Omental fat pad (tissue), 4 donors: Measurements from ENCODE around the gene CCDC157. TPM values are rescaled to one million over a fixed set of nuclear protein-coding genes. Genes with fewer than 3 reads are reported as not detected.

ENCODE experiments used
- ATAC-seq: fragments of 150-250 bp; one replicate; pipeline ENCODE4 v1.9.1; 2016; ENCODE audit warnings: mild to moderate bottlenecking, moderate library complexity; ENCODE audit not compliant: low FRiP score
- DNase-seq: peaks from one replicate; pipeline ENCODE4 v3.0.0-alpha.2; 2019; ENCODE audit warnings: low spot score
- total RNA-seq, 4 donors: library from RNA; depleted of rRNA; stranded (reverse); fragments of >200 nt; gene quantifications; one replicate each; pipeline ENCODE4 v1.1.0, GENCODE V29; 2016
- TF ChIP-seq, protein P1 (sequence below), 3 donors: fragments of 450-650 bp; IDR thresholded peaks; one replicate each; pipeline ENCODE4 v1.5.1; 2016 to 2017; ENCODE audit warnings: antibody characterized with exemption in 3 of 3, mild to moderate bottlenecking in 3 of 3, moderate library complexity in 2 of 3

The CCDC157 gene
- total RNA-seq, 4 donors from 2014 or later: 0.95 to 2.7 (median 1.8) TPM

DNA sequence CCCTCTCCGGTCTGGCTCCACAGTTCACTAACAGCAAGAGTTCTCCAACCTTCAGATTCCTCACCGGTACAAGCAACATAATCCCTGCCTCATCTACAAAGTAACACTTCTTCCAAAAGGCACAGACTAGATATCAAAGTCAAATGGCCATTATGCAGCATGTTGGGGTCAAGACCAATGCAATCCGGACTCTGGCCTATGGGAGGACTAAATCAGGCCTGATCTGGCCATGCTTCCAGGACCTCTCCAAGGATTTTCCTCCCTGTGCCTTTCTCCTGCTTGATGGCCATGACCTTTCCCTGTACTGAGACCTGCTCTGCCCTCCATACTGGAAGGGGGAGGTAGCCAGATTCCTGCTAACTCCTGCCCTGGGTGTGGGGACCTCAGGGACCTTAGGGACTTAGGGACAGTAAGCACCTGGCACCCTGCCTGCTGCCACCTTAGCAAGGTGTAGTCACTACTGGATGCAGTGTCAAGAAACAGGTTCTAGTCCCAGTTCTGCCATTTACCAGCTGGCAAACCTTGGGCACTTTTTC lies 36.7 kb upstream of the CCDC157 start:
- DNase-seq (no peak), ATAC-seq (no peak)
- TF ChIP-seq, protein P1, sequence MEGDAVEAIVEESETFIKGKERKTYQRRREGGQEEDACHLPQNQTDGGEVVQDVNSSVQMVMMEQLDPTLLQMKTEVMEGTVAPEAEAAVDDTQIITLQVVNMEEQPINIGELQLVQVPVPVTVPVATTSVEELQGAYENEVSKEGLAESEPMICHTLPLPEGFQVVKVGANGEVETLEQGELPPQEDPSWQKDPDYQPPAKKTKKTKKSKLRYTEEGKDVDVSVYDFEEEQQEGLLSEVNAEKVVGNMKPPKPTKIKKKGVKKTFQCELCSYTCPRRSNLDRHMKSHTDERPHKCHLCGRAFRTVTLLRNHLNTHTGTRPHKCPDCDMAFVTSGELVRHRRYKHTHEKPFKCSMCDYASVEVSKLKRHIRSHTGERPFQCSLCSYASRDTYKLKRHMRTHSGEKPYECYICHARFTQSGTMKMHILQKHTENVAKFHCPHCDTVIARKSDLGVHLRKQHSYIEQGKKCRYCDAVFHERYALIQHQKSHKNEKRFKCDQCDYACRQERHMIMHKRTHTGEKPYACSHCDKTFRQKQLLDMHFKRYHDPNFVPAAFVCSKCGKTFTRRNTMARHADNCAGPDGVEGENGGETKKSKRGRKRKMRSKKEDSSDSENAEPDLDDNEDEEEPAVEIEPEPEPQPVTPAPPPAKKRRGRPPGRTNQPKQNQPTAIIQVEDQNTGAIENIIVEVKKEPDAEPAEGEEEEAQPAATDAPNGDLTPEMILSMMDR (IDR thresholded peaks at IDR 0.05): no peak

DNA sequence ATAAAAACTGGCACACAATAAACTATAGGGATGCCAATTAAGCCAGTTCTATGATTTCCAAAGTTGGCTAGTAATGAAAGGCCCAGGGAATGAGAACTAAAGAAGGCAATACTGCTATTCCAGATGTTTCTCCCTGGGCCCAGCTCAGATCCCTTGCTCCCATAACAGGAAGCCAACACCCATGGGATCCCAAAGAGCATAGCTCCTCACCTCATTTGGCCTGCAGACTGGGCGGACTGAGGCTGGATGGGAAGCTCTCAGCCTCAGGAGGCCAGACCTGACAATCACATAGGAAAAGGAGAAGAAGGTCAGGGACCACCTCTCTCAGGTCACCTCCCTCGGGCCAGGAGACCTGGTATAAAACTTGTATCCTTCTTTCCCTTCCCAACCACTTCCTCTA lies 35.3 kb upstream of the CCDC157 start:
- no peak for ATAC-seq

DNA sequence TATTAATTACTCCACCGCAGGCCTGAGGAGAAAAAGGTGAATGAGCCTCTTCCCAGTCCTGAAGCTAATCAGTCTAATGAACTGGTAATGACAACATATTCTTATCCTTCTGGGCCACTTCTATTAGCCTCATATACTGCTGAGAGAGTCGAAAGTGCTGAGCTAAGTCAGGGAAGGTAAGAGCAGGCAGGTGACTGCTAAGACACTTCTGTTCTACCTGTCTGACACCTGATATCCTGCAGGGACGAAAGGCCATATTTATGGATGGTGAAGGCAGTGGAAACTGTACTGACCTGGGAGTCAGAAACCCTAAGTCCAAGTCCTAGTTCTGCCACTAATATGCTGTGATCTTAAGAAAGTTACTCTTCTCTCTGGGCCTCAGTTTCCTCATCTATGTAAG lies 33.6 kb upstream of the CCDC157 start:
- DNase-seq: no peak
- no peak for ATAC-seq
- TF ChIP-seq, protein P1 (IDR thresholded peaks at IDR 0.05): no peak

More for the DNA sequence above, 35.3 kb upstream of the CCDC157 start:
- DNase-seq: no peak
- TF ChIP-seq, protein P1 (IDR thresholded peaks at IDR 0.05): no peak

DNA sequence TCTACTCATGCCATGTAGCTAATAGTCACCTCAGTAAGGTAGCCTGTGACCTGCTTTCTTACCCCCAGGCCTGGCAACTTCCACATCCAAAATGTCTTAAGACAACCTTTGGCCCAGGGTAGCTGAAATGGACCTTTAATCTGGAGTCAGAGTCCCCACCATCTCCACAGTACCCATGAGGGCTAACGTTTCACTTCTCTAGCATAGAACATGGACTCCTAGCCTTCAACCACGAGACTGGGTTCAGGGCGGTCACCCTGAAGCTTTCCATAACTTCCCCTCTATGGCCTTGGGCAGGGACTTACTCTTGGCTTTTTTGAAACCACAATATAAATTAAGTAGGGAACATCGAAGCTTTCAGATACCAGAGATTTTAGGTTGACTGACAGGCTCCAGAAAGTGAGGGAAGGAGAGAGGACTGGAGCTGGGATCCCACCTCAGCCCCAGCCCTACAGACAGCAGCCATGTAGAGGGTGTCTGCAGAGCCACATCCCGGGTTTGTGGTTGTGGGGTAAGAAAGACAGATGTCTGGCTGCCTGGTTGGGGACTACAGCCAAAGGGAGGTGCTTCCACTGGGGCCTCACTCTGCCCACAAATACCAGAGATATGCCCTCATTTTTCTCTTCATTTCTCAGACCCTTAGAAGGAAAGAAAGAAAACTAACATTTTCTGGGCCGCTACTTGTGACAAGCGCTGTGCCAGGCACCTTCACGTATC lies 32.6 kb upstream of the CCDC157 start:
- ATAC-seq (peak; percentile 1), DNase-seq (no peak)
- TF ChIP-seq, protein P1 (IDR thresholded peaks at IDR 0.05): no peak

DNA sequence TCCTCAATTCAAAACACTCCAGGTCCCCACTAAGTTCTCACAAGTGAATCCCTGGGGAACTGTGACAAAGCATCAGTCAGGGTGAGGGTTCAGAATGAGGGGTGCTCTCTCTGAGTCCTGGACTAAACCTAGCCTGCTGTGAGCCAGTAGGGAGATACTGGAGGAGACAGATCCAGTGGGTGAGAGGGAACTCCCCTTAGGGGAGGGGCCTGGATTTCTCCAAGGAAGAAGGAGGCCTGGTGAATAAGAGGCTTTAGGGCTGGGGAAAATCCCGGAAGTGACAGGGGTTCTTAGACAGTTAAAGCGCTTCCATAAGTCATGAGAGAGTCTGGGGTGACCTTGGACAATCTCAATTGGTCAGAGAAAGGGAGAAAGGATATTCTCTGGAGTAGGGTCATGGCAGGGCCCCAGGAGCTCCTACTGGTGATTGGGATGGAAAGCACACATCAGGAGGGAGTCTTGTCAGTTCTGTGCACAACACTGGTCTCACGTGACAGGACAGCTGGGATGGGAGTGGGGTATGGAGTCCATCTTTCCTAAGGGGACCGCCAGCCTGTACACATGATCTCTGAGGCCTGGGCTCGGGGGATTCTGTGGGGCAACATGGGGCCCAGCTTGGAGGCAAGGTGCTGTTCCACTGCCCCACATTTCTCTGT lies 31.6 kb upstream of the CCDC157 start:
- TF ChIP-seq, protein P1 (IDR thresholded peaks at IDR 0.05): no peak
- DNase-seq: peak; percentile 43
- peak; percentile 80 for ATAC-seq

DNA sequence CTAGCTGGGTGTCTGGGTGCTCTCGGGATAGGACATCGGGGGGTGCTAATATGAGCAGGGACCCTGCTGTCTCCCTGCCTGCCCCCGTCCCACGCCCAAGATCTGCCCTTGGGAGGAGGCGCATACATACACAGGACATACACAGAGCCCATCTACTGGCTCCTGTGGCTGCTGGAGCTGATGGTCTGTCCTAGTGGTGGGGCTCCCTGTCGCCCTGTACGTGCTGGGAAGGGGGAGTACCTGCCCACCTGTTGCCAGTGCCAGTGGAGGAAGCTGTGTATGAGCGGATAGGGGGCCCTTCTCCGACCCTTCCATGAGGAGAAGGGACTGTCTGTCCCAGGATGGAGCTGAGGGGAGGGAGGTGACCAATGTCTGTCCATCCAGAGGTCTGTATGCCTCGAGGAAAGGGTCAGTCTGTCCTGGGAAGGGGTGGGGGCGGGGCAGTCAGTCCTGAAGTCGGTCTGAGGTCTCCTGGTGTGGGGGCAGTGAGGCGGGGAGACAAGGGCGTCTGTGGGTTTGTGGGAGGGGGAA lies 31.0 kb upstream of the CCDC157 start:
- no peak for ATAC-seq

More for the DNA sequence above, 31.0 kb upstream of the CCDC157 start:
- TF ChIP-seq, protein P1 (IDR thresholded peaks at IDR 0.05): no peak
- no peak for DNase-seq
